HepG2 (cell line): ENCODE data around the gene STUM.

Source experiments
- TAF15 ChIP-seq: fragments of 200-400 bp; formaldehyde crosslinking; IDR thresholded peaks from one replicate; pipeline ENCODE4 v1.6.1; 2018; ENCODE audit warnings: mild to moderate bottlenecking, low read depth, low read length; ENCODE audit not compliant: poor library complexity, severe bottlenecking
- TF ChIP-seq, protein P1 (sequence below): sonication (generic); formaldehyde crosslinking; IDR thresholded peaks from 2 replicates; pipeline ENCODE4 v1.5.0; 2020; ENCODE audit warnings: mild to moderate bottlenecking, missing genetic modification reagents, moderate library complexity

DNA sequence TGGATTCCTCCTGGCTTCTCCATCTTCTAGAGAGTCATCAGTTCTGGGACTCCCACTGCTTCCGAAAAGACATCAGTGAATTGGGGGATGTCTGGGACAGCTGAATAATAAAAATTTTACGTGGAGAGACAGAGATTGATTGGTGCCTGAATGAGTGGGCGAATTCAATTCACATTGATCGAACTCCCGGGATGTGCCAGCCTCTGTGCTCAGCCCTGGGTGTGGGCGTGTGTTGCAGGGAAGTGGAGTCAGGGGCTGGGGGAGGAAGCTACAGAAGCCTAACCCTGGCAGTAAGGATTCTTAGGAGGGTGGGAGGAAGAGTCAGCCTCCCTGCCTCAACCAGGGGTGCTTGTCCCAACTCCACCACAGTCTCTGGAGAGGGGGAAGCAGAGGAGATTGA lies 18.0 kb upstream of the STUM start:
- TF ChIP-seq, protein P1, sequence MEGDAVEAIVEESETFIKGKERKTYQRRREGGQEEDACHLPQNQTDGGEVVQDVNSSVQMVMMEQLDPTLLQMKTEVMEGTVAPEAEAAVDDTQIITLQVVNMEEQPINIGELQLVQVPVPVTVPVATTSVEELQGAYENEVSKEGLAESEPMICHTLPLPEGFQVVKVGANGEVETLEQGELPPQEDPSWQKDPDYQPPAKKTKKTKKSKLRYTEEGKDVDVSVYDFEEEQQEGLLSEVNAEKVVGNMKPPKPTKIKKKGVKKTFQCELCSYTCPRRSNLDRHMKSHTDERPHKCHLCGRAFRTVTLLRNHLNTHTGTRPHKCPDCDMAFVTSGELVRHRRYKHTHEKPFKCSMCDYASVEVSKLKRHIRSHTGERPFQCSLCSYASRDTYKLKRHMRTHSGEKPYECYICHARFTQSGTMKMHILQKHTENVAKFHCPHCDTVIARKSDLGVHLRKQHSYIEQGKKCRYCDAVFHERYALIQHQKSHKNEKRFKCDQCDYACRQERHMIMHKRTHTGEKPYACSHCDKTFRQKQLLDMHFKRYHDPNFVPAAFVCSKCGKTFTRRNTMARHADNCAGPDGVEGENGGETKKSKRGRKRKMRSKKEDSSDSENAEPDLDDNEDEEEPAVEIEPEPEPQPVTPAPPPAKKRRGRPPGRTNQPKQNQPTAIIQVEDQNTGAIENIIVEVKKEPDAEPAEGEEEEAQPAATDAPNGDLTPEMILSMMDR (CRISPR knock-in tag): no peak
- no peak for TF ChIP-seq TAF15
